HepG2 (cell line): ENCODE results near the gene LDAH. TPM values are rescaled to one million over a fixed set of nuclear protein-coding genes. Genes with fewer than 3 reads are reported as not detected.

Experiments
- ATAC-seq: fragments of 200-7000 bp; cut with Tn5 transposase; 3 replicates; pipeline ENCODE4 v1.9.1; 2020; ENCODE audit warnings: mild to moderate bottlenecking, moderate library complexity
- BruUV-seq: library from RNA; stranded (reverse); fragments of 400-500 nt; replicated peaks from 2 replicates; lab custom pipeline; 2021; lab: Mats Ljungman, UMichigan
- CTCF ChIA-PET: fragments of 300-600 bp; formaldehyde crosslinking; extraction: SDS; loops from one replicate; lab custom pipeline; 2021; ENCODE audit warnings: low total read pairs, inconsistent platforms, low intra/inter-chr PET ratio; lab: Yijun Ruan, JAX
- POLR2A ChIA-PET: fragments of 350-600 bp; sonication (Branson Sonifier 250); formaldehyde crosslinking; loops from one replicate; lab custom pipeline; 2020; ENCODE audit warnings: antibody characterized with exemption, inconsistent platforms; lab: Yijun Ruan, JAX
- DNase-seq: peaks from one replicate; pipeline ENCODE4 v3.0.0-alpha.2; 2015; ENCODE audit warnings: low spot score
- FAIRE-seq: peaks from 3 replicates; lab custom pipeline; 2011; peaks lifted over from hg19 to GRCh38; lab: Jason Lieb, UNC
- H2AFZ ChIP-seq: one replicate; pipeline ENCODE4 v1.6.1; 2011; ENCODE audit warnings: low read length, inconsistent platforms
- H3K27ac ChIP-seq: fragments of 300-600 bp; 3 replicates; pipeline ENCODE4 v1.8.0; 2011; ENCODE audit warnings: mixed run types, mild to moderate bottlenecking, mixed read lengths, low read length, inconsistent platforms; ENCODE audit not compliant: insufficient read depth; ENCODE audit errors: extremely low read length
- H3K27me3 ChIP-seq, 2 experiments: fragments of 200-600 bp in 1 of 2; 2 replicates in 1 of 2; 3 replicates in 1 of 2; pipeline versions ENCODE4 v1.6.0 to v1.8.0; 2011; ENCODE audit warnings: low read length in 2 of 2, mild to moderate bottlenecking in 2 of 2, moderate library complexity in 2 of 2, inconsistent platforms in 1 of 2; ENCODE audit not compliant: insufficient read depth in 2 of 2, control insufficient read depth in 1 of 2
- H3K36me3 ChIP-seq, 2 experiments: fragments of 200-600 bp in 1 of 2; replicated peaks in 1 of 2; 2 replicates in 1 of 2; 3 replicates in 1 of 2; pipeline versions ENCODE4 v1.5.1 to v1.8.0; 2011; ENCODE audit warnings: low read length in 2 of 2, inconsistent platforms in 1 of 2; ENCODE audit not compliant: insufficient read depth in 2 of 2, control insufficient read depth in 1 of 2
- H3K4me1 ChIP-seq: 2 replicates; pipeline ENCODE4 v1.5.1; 2012; ENCODE audit warnings: low read length, inconsistent platforms; ENCODE audit not compliant: insufficient read depth
- H3K4me2 ChIP-seq: 2 replicates; pipeline ENCODE4 v1.6.0; 2011; ENCODE audit warnings: low read depth, low read length, inconsistent platforms
- H3K4me3 ChIP-seq, 3 experiments: fragments of 200-600 bp in 1 of 3; sonication (generic), shearing (Covaris generic) in 1 of 3; replicated peaks in 1 of 3; 2 replicates each; pipeline ENCODE4 v1.5.1; 2011 to 2016; ENCODE audit warnings: low read length in 3 of 3, inconsistent platforms in 2 of 3, low read depth in 2 of 3, mild to moderate bottlenecking in 2 of 3, control low read depth in 1 of 3, mixed read lengths in 1 of 3; ENCODE audit not compliant: insufficient read depth in 1 of 3
- H3K79me2 ChIP-seq: one replicate; pipeline ENCODE4 v1.6.1; 2011; ENCODE audit warnings: low read length, inconsistent platforms; ENCODE audit not compliant: insufficient read depth
- H3K9ac ChIP-seq: 2 replicates; pipeline ENCODE4 v1.6.0; 2011; ENCODE audit warnings: mild to moderate bottlenecking, low read depth, low read length, inconsistent platforms; ENCODE audit not compliant: insufficient read depth
- H3K9me3 ChIP-seq: 2 replicates; pipeline ENCODE4 v1.5.1; 2012; ENCODE audit warnings: mild to moderate bottlenecking, low read length
- H4K20me1 ChIP-seq: 2 replicates; pipeline ENCODE4 v1.6.0; 2011; ENCODE audit warnings: inconsistent platforms, mild to moderate bottlenecking, low read length, moderate library complexity; ENCODE audit not compliant: insufficient read depth
- CTCF ChIP-seq: sonication (generic); formaldehyde crosslinking; IDR thresholded peaks from 2 replicates; pipeline ENCODE4 v1.5.0; 2020; ENCODE audit warnings: mild to moderate bottlenecking, missing genetic modification reagents, moderate library complexity
- MNT ChIP-seq: fragments of 450-650 bp; IDR thresholded peaks from 2 replicates; pipeline ENCODE4 v1.6.1; 2016
- ZBTB33 ChIP-seq: sonication (generic); formaldehyde crosslinking; IDR thresholded peaks from 2 replicates; pipeline ENCODE4 v1.4.0; 2020; ENCODE audit warnings: missing genetic modification reagents
- ZNF629 ChIP-seq: sonication (generic); formaldehyde crosslinking; conservative IDR thresholded peaks from 2 replicates; pipeline ENCODE4 v1.5.0; 2020; ENCODE audit warnings: missing genetic modification reagents
- WGBS: methylation state at CpG from one replicate; pipeline ENCODE4 v1.1.6; 2017; ENCODE audit warnings: low lambda C conversion rate; 5-methylcytosine and 5-hydroxymethylcytosine counted together
- in situ Hi-C: cut with HindIII; loops from 2 replicates; pipeline ENCODE4 v1.10.0; 2017; ENCODE audit warnings: low pct_unique_long_range_greater_than_20kb; ENCODE audit not compliant: extremely low pct_ligation_motif_present
- intact Hi-C: fragments of 100-400 bp; cut with micrococcal nuclease; formaldehyde crosslinking; loops from one replicate; pipeline ENCODE4 v1.10.0; 2022; ENCODE audit not compliant: unreplicated experiment
- polyA plus RNA-seq, 8 experiments: library from polyadenylated mRNA; depleted of rRNA in 3 of 8; stranded (reverse) in 7 of 8; unstranded in 1 of 8; fragments of >200 nt; fragmentation: Illumina TruSeq in 4 of 8; extraction: Trizol in 4 of 8; gene quantifications; 2 replicates each; pipeline versions ENCODE4 v1.2.1 to v1.2.3, GENCODE V29; 2011 to 2016; ENCODE audit warnings: low read depth in 4 of 8, missing spikeins in 1 of 8, mixed read lengths in 1 of 8; ENCODE audit not compliant: insufficient read depth in 1 of 8
- total RNA-seq, 5 experiments: library from RNA; depleted of rRNA; stranded (reverse); fragments of >200 nt; fragmentation: Illumina TruSeq; extraction: Trizol; gene quantifications; 2 replicates each; pipeline ENCODE4 v1.2.3, GENCODE V29; 2016; ENCODE audit warnings: low read depth in 1 of 5

The LDAH gene
- total and polyA plus RNA-seq, 2 of the 13 experiments (the other 11 are each of a cell fraction or from before 2014, with no cell fraction given), result 28.8 to 46.2 TPM

- Histone ChIP-seq H3K4me3 (no peak overlapping the region), H2AFZ (no peak overlapping the region), H3K4me2 (no peak overlapping the region), H3K79me2 (peaks cover 6% of the 10 kb centered on the region), H4K20me1 (no peaks in the 10 kb centered on the region), H3K9ac (no peak overlapping the region), H3K27ac (no peak overlapping the region), H3K36me3 (no peaks in the 10 kb centered on the region), H3K4me1 (peaks cover 43% of the 10 kb centered on the region), H3K27me3 (peaks cover 8 to 29% of the 10 kb centered on the region in 2 experiments; a peak in 4 of 5 replicates), H3K9me3 (no peaks in the 10 kb centered on the region)
- TF ChIP-seq ZBTB33 (CRISPR knock-in tag) (peak; percentile 100), MNT (peak; percentile 18; the same call in 1 of the 2 replicates), ZNF629 (CRISPR knock-in tag) (no peak), CTCF (CRISPR knock-in tag) (peak; percentile 39; the same call in 1 of the 2 replicates)
- DNase-seq (no peak), FAIRE-seq (no peak), ATAC-seq (no peak)
- in situ Hi-C loops, result loop anchor here (25.0 kb wide), 1 partner anchor 308 kb away; no protein-coding TSS in a partner anchor
- ChIA-PET CTCF (no interaction called here), POLR2A (interaction anchor here (0.5 to 1.1 kb wide), 3 partner anchors 21 to 210 kb away, joined by 3 to 5 read pairs (median 3); no protein-coding TSS in a partner anchor)
- whole genome bisulfite sequencing, result 61% methylated on average over 7 of the region's 7 CpGs
- intact Hi-C loops, result no loop called here
- BruUV-seq, result no TSS peak
These were observed 169.0 kb downstream of the LDAH start for GRCh38 chr2:20653695-20654534.
